ENCODE results near the gene NRP1.
"Not testable (repeated sequence)": the region's sequence is repeated elsewhere in the genome, so short reads cannot be mapped to it uniquely, and the experiment has no call there.

NRP1 gene

GRCh38 chr10:33315891-33316290, 18.6 kb downstream of the NRP1 start:
- no peak for DNase-seq

- DNase-seq, result no peak
These were observed 19.5 kb downstream of the NRP1 start for GRCh38 chr10:33314811-33315561.

- DNase-seq, result no peak
These were observed 22.8 kb downstream of the NRP1 start for GRCh38 chr10:33311640-33312039.

GRCh38 chr10:33310853-33311252, 23.6 kb downstream of the NRP1 start:
- no peak for DNase-seq

- no peak for DNase-seq
These were observed 25.1 kb downstream of the NRP1 start for GRCh38 chr10:33309406-33309805.

GRCh38 chr10:33307835-33308234, 26.6 kb downstream of the NRP1 start:
- no peak for DNase-seq

- no peak for DNase-seq
These were observed 27.6 kb downstream of the NRP1 start for GRCh38 chr10:33306701-33307519.

- no peak for DNase-seq
These were observed 28.3 kb downstream of the NRP1 start for GRCh38 chr10:33306126-33306525.

- peak in 1 of 2 experiments; percentile 1 for DNase-seq
These were observed 29.8 kb downstream of the NRP1 start for GRCh38 chr10:33304423-33305225.

GRCh38 chr10:33303988-33304387, 30.5 kb downstream of the NRP1 start:
- DNase-seq, result no peak

- no peak for DNase-seq
These were observed 32.1 kb downstream of the NRP1 start for GRCh38 chr10:33302208-33302829.

- no peak for DNase-seq
These were observed 33.2 kb downstream of the NRP1 start for GRCh38 chr10:33301097-33301789.

- DNase-seq, result not testable (repeated sequence)
These were observed 33.9 kb downstream of the NRP1 start for GRCh38 chr10:33300544-33300943.

- DNase-seq, result no peak
These were observed 35.6 kb downstream of the NRP1 start for GRCh38 chr10:33298893-33299292.

- DNase-seq, result no peak
These were observed 36.4 kb downstream of the NRP1 start for GRCh38 chr10:33298110-33298509.

GRCh38 chr10:33295851-33296250, 38.6 kb downstream of the NRP1 start:
- DNase-seq, result no peak

- DNase-seq, result no peak
These were observed 40.8 kb downstream of the NRP1 start for GRCh38 chr10:33293531-33294170.

GRCh38 chr10:33293076-33293475, 41.4 kb downstream of the NRP1 start:
- no peak for DNase-seq

GRCh38 chr10:33291053-33291592, 43.3 kb downstream of the NRP1 start:
- DNase-seq, result no peak

GRCh38 chr10:33290321-33291052, 44.0 kb downstream of the NRP1 start:
- DNase-seq, result no peak

GRCh38 chr10:33289776-33290175, 44.7 kb downstream of the NRP1 start:
- DNase-seq, result no peak

Data from NCI-H524 (cell line).